ENCODE data around the gene SERPINB11. TPM values are rescaled to one million over a fixed set of nuclear protein-coding genes. Genes with fewer than 3 reads are reported as not detected.

Gene SERPINB11
- total RNA-seq, 3 donors from 2014 or later: not detected

GRCh38 chr18:63686871-63687270, 15.9 kb upstream of the SERPINB11 start:
- TF ChIP-seq POLR2AphosphoS5 (IDR thresholded peaks at IDR 0.05) (no peak), CTCF (IDR thresholded peaks at IDR 0.05) (no peak), POLR2A (IDR thresholded peaks at IDR 0.05) (no peak)
- no peaks in the 10 kb centered on the region for H3K27me3 ChIP-seq
- H3K36me3 ChIP-seq: no peaks in the 10 kb centered on the region
- H3K4me1 ChIP-seq: no peaks in the 10 kb centered on the region
- intact Hi-C loops (cut with DNase I; ENCODE audit: low total_unique reads): loop anchor here (5.0 kb wide), 1 partner anchor 810 kb away; no protein-coding TSS in a partner anchor
- DNase-seq (ENCODE audit: low spot score in 2 of 2): no peak
- no peak overlapping the region for H3K27ac ChIP-seq
- no peaks in the 10 kb centered on the region for H3K9me3 ChIP-seq
- H3K4me3 ChIP-seq: no peak overlapping the region

- H3K4me3 ChIP-seq: no peak overlapping the region
- no peak overlapping the region for H3K27ac ChIP-seq
- no peaks in the 10 kb centered on the region for H3K4me1 ChIP-seq
- TF ChIP-seq CTCF (IDR thresholded peaks at IDR 0.05) (no peak), POLR2AphosphoS5 (IDR thresholded peaks at IDR 0.05) (no peak), POLR2A (IDR thresholded peaks at IDR 0.05) (no peak)
- intact Hi-C loops (cut with DNase I; ENCODE audit: low total_unique reads): loop anchor here (5.0 kb wide), 1 partner anchor 808 kb away; no protein-coding TSS in a partner anchor
- H3K9me3 ChIP-seq: no peaks in the 10 kb centered on the region
- no peaks in the 10 kb centered on the region for H3K36me3 ChIP-seq
- DNase-seq (ENCODE audit: low spot score in 2 of 2): no peak
- no peaks in the 10 kb centered on the region for H3K27me3 ChIP-seq
Observed at GRCh38 chr18:63689064-63689463, 13.7 kb upstream of the SERPINB11 start.

GRCh38 chr18:63697097-63697660, 5.6 kb upstream of the SERPINB11 start:
- H3K36me3 ChIP-seq: no peaks in the 10 kb centered on the region
- no peak for TF ChIP-seq POLR2A (IDR thresholded peaks at IDR 0.05)
- TF ChIP-seq CTCF (IDR thresholded peaks at IDR 0.05): no peak
- no peak for TF ChIP-seq POLR2AphosphoS5 (IDR thresholded peaks at IDR 0.05)
- DNase-seq (ENCODE audit: low spot score in 2 of 2): no peak
- H3K27ac ChIP-seq: no peak overlapping the region
- intact Hi-C loops (cut with DNase I; ENCODE audit: low total_unique reads): no loop called here
- no peak overlapping the region for H3K4me3 ChIP-seq
- no peaks in the 10 kb centered on the region for H3K9me3 ChIP-seq
- H3K27me3 ChIP-seq: no peaks in the 10 kb centered on the region
- H3K4me1 ChIP-seq: no peaks in the 10 kb centered on the region

- TF ChIP-seq POLR2AphosphoS5 (IDR thresholded peaks at IDR 0.05) (no peak), CTCF (IDR thresholded peaks at IDR 0.05) (no peak), POLR2A (IDR thresholded peaks at IDR 0.05) (no peak)
- intact Hi-C loops (cut with DNase I; ENCODE audit: low total_unique reads): no loop called here
- H3K4me1 ChIP-seq: no peaks in the 10 kb centered on the region
- no peaks in the 10 kb centered on the region for H3K27me3 ChIP-seq
- H3K4me3 ChIP-seq: no peak overlapping the region
- no peak for DNase-seq (ENCODE audit: low spot score in 2 of 2)
- H3K36me3 ChIP-seq: no peaks in the 10 kb centered on the region
- H3K27ac ChIP-seq: no peak overlapping the region
- H3K9me3 ChIP-seq: no peaks in the 10 kb centered on the region
Observed at GRCh38 chr18:63700501-63700900, 2.3 kb upstream of the SERPINB11 start.

GRCh38 chr18:63701952-63702351, 808 bp upstream of the SERPINB11 start:
- TF ChIP-seq POLR2A (IDR thresholded peaks at IDR 0.05) (no peak), CTCF (IDR thresholded peaks at IDR 0.05) (no peak), POLR2AphosphoS5 (IDR thresholded peaks at IDR 0.05) (no peak)
- Histone ChIP-seq H3K36me3 (no peaks in the 10 kb centered on the region), H3K27ac (no peak overlapping the region), H3K4me1 (no peaks in the 10 kb centered on the region), H3K9me3 (no peaks in the 10 kb centered on the region), H3K27me3 (no peaks in the 10 kb centered on the region), H3K4me3 (no peak overlapping the region)
- DNase-seq (ENCODE audit: low spot score in 2 of 2): no peak
- intact Hi-C loops (cut with DNase I; ENCODE audit: low total_unique reads): no loop called here
